OCI-LY1 (cell line): Measurements from ENCODE around the gene GFOD2.

ENCODE experiments used
- H2AFZ ChIP-seq: fragments of 200-600 bp; sonication (generic), shearing (Covaris generic); 2 replicates; pipeline ENCODE4 v1.6.0; 2014; ENCODE audit warnings: antibody characterized with exemption, mild to moderate bottlenecking, low read length
- H3F3A ChIP-seq: fragments of 200-600 bp; sonication (generic), shearing (Covaris generic); 2 replicates; pipeline ENCODE4 v1.6.0; 2014; ENCODE audit warnings: mild to moderate bottlenecking, antibody characterized with exemption, low read length, moderate library complexity; ENCODE audit not compliant: insufficient read depth
- H3K27ac ChIP-seq: fragments of 200-600 bp; sonication (generic); 2 replicates; pipeline ENCODE4 v1.5.1; 2014; ENCODE audit warnings: low read length, mixed run types, mild to moderate bottlenecking, low read depth; ENCODE audit not compliant: poor library complexity, severe bottlenecking
- H3K27me3 ChIP-seq: fragments of 200-600 bp; sonication (generic); 2 replicates; pipeline ENCODE4 v1.6.0; 2014; ENCODE audit warnings: antibody characterized with exemption, mild to moderate bottlenecking, low read length, moderate library complexity; ENCODE audit not compliant: insufficient read depth
- H3K36me3 ChIP-seq: fragments of 200-600 bp; sonication (generic); 2 replicates; pipeline ENCODE4 v1.6.1; 2014; ENCODE audit warnings: mild to moderate bottlenecking, antibody characterized with exemption, low read length, moderate library complexity, mixed read lengths; ENCODE audit not compliant: insufficient read depth
- H3K4me1 ChIP-seq: fragments of 200-600 bp; sonication (generic); 2 replicates; pipeline ENCODE4 v1.5.1; 2014; ENCODE audit warnings: mild to moderate bottlenecking, low read length, moderate library complexity; ENCODE audit not compliant: insufficient read depth, severe bottlenecking
- H3K4me2 ChIP-seq: fragments of 200-600 bp; sonication (generic), shearing (Covaris generic); 2 replicates; pipeline ENCODE4 v1.6.1; 2014; ENCODE audit warnings: low read length
- H3K4me3 ChIP-seq: fragments of 200-600 bp; sonication (generic); 2 replicates; pipeline ENCODE4 v1.5.1; 2014; ENCODE audit warnings: low read length, low read depth, mild to moderate bottlenecking, mixed read lengths; ENCODE audit not compliant: poor library complexity, severe bottlenecking
- H3K79me2 ChIP-seq: fragments of 200-600 bp; shearing (Covaris generic); 2 replicates; pipeline ENCODE4 v1.6.1; 2016; ENCODE audit warnings: mixed run types, low read length, mixed read lengths; ENCODE audit not compliant: insufficient read depth
- H3K9ac ChIP-seq: fragments of 200-600 bp; sonication (generic), shearing (Covaris generic); 2 replicates; pipeline ENCODE4 v1.6.1; 2014; ENCODE audit warnings: mild to moderate bottlenecking, low read length, mixed read lengths
- H3K9me2 ChIP-seq: fragments of 200-600 bp; sonication (generic), shearing (Covaris generic); 2 replicates; pipeline ENCODE4 v1.6.1; 2014; ENCODE audit warnings: low read depth, mild to moderate bottlenecking, low read length, mixed read lengths
- H3K9me3 ChIP-seq: fragments of 200-600 bp; shearing (Covaris generic); 2 replicates; pipeline ENCODE4 v1.6.1; 2014; ENCODE audit warnings: low read length, mixed read lengths
- H4K20me1 ChIP-seq: fragments of 200-600 bp; sonication (generic), shearing (Covaris generic); 2 replicates; pipeline ENCODE4 v1.6.0; 2016; ENCODE audit warnings: mild to moderate bottlenecking, low read length; ENCODE audit not compliant: insufficient read depth
- CTCF ChIP-seq: fragments of 200-600 bp; sonication (generic), shearing (Covaris generic); IDR thresholded peaks from 2 replicates; pipeline ENCODE4 v1.5.1; 2017; ENCODE audit warnings: mild to moderate bottlenecking, antibody characterized with exemption, low read length, moderate library complexity, mixed read lengths
- EZH2 ChIP-seq: fragments of 200-600 bp; sonication (generic), shearing (Covaris generic); IDR thresholded peaks from 2 replicates; pipeline ENCODE4 v1.8.0; 2017; ENCODE audit warnings: borderline replicate concordance, mixed run types, mild to moderate bottlenecking, antibody characterized with exemption, low read length, moderate library complexity, mixed read lengths

GFOD2 gene

GRCh38 chr16:67707210-67707609 is 11.9 kb downstream of the GFOD2 start:
- H3K4me2 ChIP-seq: no peak overlapping the region
- H3K9ac ChIP-seq: no peak overlapping the region
- H3K9me3 ChIP-seq: no peaks in the 10 kb centered on the region
- H3K27ac ChIP-seq: no peak overlapping the region
- H3F3A ChIP-seq: no peaks in the 10 kb centered on the region
- no peak overlapping the region for H3K4me3 ChIP-seq
- peaks cover 7% of the 10 kb centered on the region; the same call in 1 of the 2 replicates for H3K36me3 ChIP-seq
- H2AFZ ChIP-seq: no peak overlapping the region
- H3K9me2 ChIP-seq: no peaks in the 10 kb centered on the region
- H4K20me1 ChIP-seq: no peaks in the 10 kb centered on the region
- peaks cover 9% of the 10 kb centered on the region for H3K4me1 ChIP-seq
- TF ChIP-seq CTCF (no peak), EZH2 (no peak)
- H3K27me3 ChIP-seq: no peaks in the 10 kb centered on the region
- H3K79me2 ChIP-seq: peaks cover 43% of the 10 kb centered on the region

GRCh38 chr16:67704110-67704509 is 15.0 kb downstream of the GFOD2 start:
- H3K79me2 ChIP-seq: peaks cover 43% of the 10 kb centered on the region
- no peak overlapping the region for H3K4me3 ChIP-seq
- H3K27ac ChIP-seq: no peak overlapping the region
- no peak for TF ChIP-seq CTCF
- no peak for TF ChIP-seq EZH2
- no peak overlapping the region for H3K9ac ChIP-seq
- H3K4me2 ChIP-seq: no peak overlapping the region
- H2AFZ ChIP-seq: no peak overlapping the region
- H4K20me1 ChIP-seq: no peaks in the 10 kb centered on the region
- peaks cover 9% of the 10 kb centered on the region for H3K4me1 ChIP-seq
- H3K9me2 ChIP-seq: no peaks in the 10 kb centered on the region
- no peaks in the 10 kb centered on the region for H3K27me3 ChIP-seq
- H3K9me3 ChIP-seq: no peaks in the 10 kb centered on the region
- H3K36me3 ChIP-seq: peaks cover 11% of the 10 kb centered on the region
- H3F3A ChIP-seq: no peaks in the 10 kb centered on the region

- Histone ChIP-seq H3K9me2 (no peaks in the 10 kb centered on the region), H3K79me2 (peaks cover 38% of the 10 kb centered on the region), H4K20me1 (no peaks in the 10 kb centered on the region), H3K4me1 (peaks cover 9% of the 10 kb centered on the region), H3K4me2 (no peak overlapping the region), H3K27me3 (no peaks in the 10 kb centered on the region), H3K36me3 (peaks cover 11% of the 10 kb centered on the region), H3K9me3 (no peaks in the 10 kb centered on the region), H2AFZ (no peak overlapping the region), H3K9ac (no peak overlapping the region; the same call in 1 of the 2 replicates), H3K27ac (no peak overlapping the region), H3F3A (no peaks in the 10 kb centered on the region), H3K4me3 (no peak overlapping the region)
- TF ChIP-seq EZH2: no peak
- no peak for TF ChIP-seq CTCF
These were observed 15.5 kb downstream of the GFOD2 start for GRCh38 chr16:67703626-67704025.
